GM12878 (cell line): ENCODE results near the gene SLC2A9. TPM values are rescaled to one million over a fixed set of nuclear protein-coding genes. Genes with fewer than 3 reads are reported as not detected.

Experiments used
- ATAC-seq: fragments of 200-7000 bp; cut with Tn5 transposase; 3 replicates; pipeline ENCODE4 v1.9.1; 2020; ENCODE audit warnings: mild to moderate bottlenecking, moderate library complexity
- BruUV-seq: library from RNA; stranded (reverse); fragments of 400-500 nt; replicated peaks from 2 replicates; lab custom pipeline; 2021; lab: Mats Ljungman, UMichigan
- CTCF ChIA-PET: fragments of 300-600 bp; sonication (Branson Sonifier 250); formaldehyde crosslinking; extraction: SDS; loops from one replicate; lab custom pipeline; 2021; ENCODE audit warnings: inconsistent platforms; lab: Yijun Ruan, JAX
- POLR2A ChIA-PET: fragments of 350-600 bp; formaldehyde crosslinking; extraction: SDS; loops from one replicate; lab custom pipeline; 2021; ENCODE audit warnings: inconsistent platforms; lab: Charles Lee
- RAD21 ChIA-PET: fragments of 300-600 bp; sonication (Branson Sonifier 250); formaldehyde crosslinking; loops from one replicate; lab custom pipeline; 2023; ENCODE audit warnings: antibody characterized with exemption; ENCODE audit not compliant: unreplicated experiment; lab: Charles Lee
- SMC1A ChIA-PET: fragments of 300-600 bp; sonication (Branson Sonifier 250); formaldehyde crosslinking; loops from one replicate; lab custom pipeline; 2023; ENCODE audit not compliant: unreplicated experiment, uncharacterized antibody; lab: Charles Lee
- DNase-seq: peaks from one replicate; pipeline ENCODE4 v3.0.0-alpha.2; 2011; ENCODE audit warnings: low read depth, low spot score
- FAIRE-seq: peaks from 3 replicates; lab custom pipeline; 2011; peaks lifted over from hg19 to GRCh38; lab: Jason Lieb, UNC
- H2AFZ ChIP-seq: 2 replicates; pipeline ENCODE4 v1.6.0; 2011; ENCODE audit warnings: low read depth, low read length, control low read depth; ENCODE audit not compliant: control insufficient read depth
- H3K27ac ChIP-seq: 2 replicates; pipeline ENCODE4 v1.5.1; 2011; ENCODE audit warnings: control low read depth; ENCODE audit not compliant: control insufficient read depth, insufficient read depth
- H3K27me3 ChIP-seq, 2 experiments: replicated peaks in 1 of 2; 2 replicates each; pipeline versions ENCODE4 v1.6.0 to v1.6.1; 2011; ENCODE audit warnings: low read length in 1 of 2; ENCODE audit not compliant: control insufficient read depth in 2 of 2, insufficient read depth in 2 of 2
- H3K36me3 ChIP-seq, 2 experiments: 2 replicates each; pipeline ENCODE4 v1.5.1; 2011; ENCODE audit warnings: low read length in 1 of 2; ENCODE audit not compliant: control insufficient read depth in 2 of 2, insufficient read depth in 2 of 2
- H3K4me1 ChIP-seq: 2 replicates; pipeline ENCODE4 v1.6.1; 2011; ENCODE audit warnings: mild to moderate bottlenecking, low read length, moderate library complexity, mixed read lengths; ENCODE audit not compliant: control insufficient read depth, insufficient read depth
- H3K4me2 ChIP-seq: 2 replicates; pipeline ENCODE4 v1.6.0; 2011; ENCODE audit warnings: control low read depth; ENCODE audit not compliant: control insufficient read depth, insufficient read depth
- H3K4me3 ChIP-seq: fragments of 200-600 bp; sonication (generic); 2 replicates; pipeline ENCODE4 v1.5.1; 2016
- H3K79me2 ChIP-seq: 2 replicates; pipeline ENCODE4 v1.6.0; 2011; ENCODE audit warnings: low read length; ENCODE audit not compliant: control insufficient read depth, insufficient read depth
- H3K9ac ChIP-seq: 2 replicates; pipeline ENCODE4 v1.8.0; 2011; ENCODE audit warnings: low read length, control low read depth, mixed read lengths; ENCODE audit not compliant: control insufficient read depth, insufficient read depth
- H3K9me3 ChIP-seq: replicated peaks from 3 replicates; pipeline ENCODE4 v1.5.1; 2011; ENCODE audit warnings: mild to moderate bottlenecking, low read length; ENCODE audit not compliant: control insufficient read depth, insufficient read depth
- H4K20me1 ChIP-seq: 2 replicates; pipeline ENCODE4 v1.6.0; 2011; ENCODE audit not compliant: control insufficient read depth, insufficient read depth
- CREB1 ChIP-seq: IDR thresholded peaks from 2 replicates; pipeline ENCODE4 v1.6.1; 2012; ENCODE audit warnings: low read depth, mild to moderate bottlenecking, inconsistent platforms
- CTCF ChIP-seq, 3 experiments: IDR thresholded peaks in 2 of 3; conservative IDR thresholded peaks in 1 of 3; 2 replicates each; pipeline ENCODE4 v1.5.1; 2011; ENCODE audit warnings: low read depth in 3 of 3, low read length in 3 of 3, mild to moderate bottlenecking in 3 of 3, control low read depth in 2 of 3, moderate library complexity in 2 of 3, inconsistent platforms in 1 of 3, mixed read lengths in 1 of 3; ENCODE audit not compliant: control insufficient read depth in 2 of 3, insufficient read depth in 1 of 3; ENCODE audit errors: extremely low read depth in 1 of 3
- ESRRA ChIP-seq: IDR thresholded peaks from 2 replicates; pipeline ENCODE4 v1.6.1; 2012; ENCODE audit warnings: mild to moderate bottlenecking, low read length, improper control_type of control experiment
- MEF2A ChIP-seq: IDR thresholded peaks from 2 replicates; pipeline ENCODE4 v1.6.1; 2011; ENCODE audit warnings: low read depth, mild to moderate bottlenecking, low read length, moderate library complexity; ENCODE audit not compliant: insufficient read depth
- MEF2B ChIP-seq: fragments of 450-650 bp; IDR thresholded peaks from 2 replicates; pipeline ENCODE4 v1.6.1; 2018; ENCODE audit warnings: mild to moderate bottlenecking, moderate library complexity; ENCODE audit not compliant: partially characterized antibody, poor library complexity, severe bottlenecking
- PAX5 ChIP-seq: IDR thresholded peaks from 2 replicates; pipeline ENCODE4 v1.6.1; 2011; ENCODE audit warnings: low read depth, low read length, borderline replicate concordance
- SRF ChIP-seq, 2 experiments: IDR thresholded peaks; 2 replicates each; pipeline ENCODE4 v1.6.1; 2011; ENCODE audit warnings: low read depth in 2 of 2, low read length in 2 of 2, mild to moderate bottlenecking in 1 of 2, moderate library complexity in 1 of 2
- ZNF24 ChIP-seq: fragments of 450-650 bp; IDR thresholded peaks from 2 replicates; pipeline ENCODE4 v1.6.1; 2017; ENCODE audit warnings: antibody characterized with exemption, mild to moderate bottlenecking
- WGBS: methylation state at CpG from one replicate; pipeline ENCODE4 v1.1.6; 2016; ENCODE audit warnings: low lambda C conversion rate; ENCODE audit not compliant: insufficient replicate concordance, insufficient coverage; ENCODE audit errors: missing lambda C conversion rate; 5-methylcytosine and 5-hydroxymethylcytosine counted together
- in situ Hi-C: fragments of 300-500 bp; cut with MboI; formaldehyde crosslinking; loops from 9 replicates; pipeline ENCODE4 v1.14.3; 2018; ENCODE audit warnings: mixed read lengths
- intact Hi-C: fragments of 100-400 bp; cut with micrococcal nuclease; formaldehyde crosslinking; loops from one replicate; pipeline ENCODE4 v1.14.2; 2022; ENCODE audit not compliant: unreplicated experiment
- polyA plus RNA-seq, 11 experiments: library from polyadenylated mRNA; depleted of rRNA in 4 of 11; unstranded in 6 of 11; stranded (reverse) in 5 of 11; fragments of >200 nt; fragmentation: Nextera tagmentation in 4 of 11; fragmentation: Illumina TruSeq in 1 of 11; extraction: Ambion mirVana in 4 of 11; extraction: Trizol in 1 of 11; gene quantifications; 1 replicate in 1 of 11; 2 replicates in 10 of 11; pipeline versions ENCODE4 v1.2.1 to v1.2.3, GENCODE V29; 2011 to 2016; ENCODE audit warnings: inconsistent platforms in 2 of 11, missing spikeins in 2 of 11, low read depth in 1 of 11
- total RNA-seq, 4 experiments: library from RNA; depleted of rRNA in 3 of 4; stranded (reverse); fragments of >200 nt in 3 of 4; fragmentation: Illumina TruSeq in 1 of 4; extraction: Trizol in 1 of 4; gene quantifications; 2 replicates each; pipeline versions ENCODE4 v1.2.1 to v1.2.3, GENCODE V29; 2013 to 2021
- TF ChIP-seq, protein P1 (sequence below): IDR thresholded peaks from 2 replicates; pipeline ENCODE4 v1.6.1; 2012; ENCODE audit warnings: low read depth, low read length, improper control_type of control experiment

Gene SLC2A9
- total and polyA plus RNA-seq, 10 of the 15 experiments (the other 5 are each of a cell fraction or from before 2014, with no cell fraction given) = 0.28 to 2.8 (median 1.2) TPM

DNA sequence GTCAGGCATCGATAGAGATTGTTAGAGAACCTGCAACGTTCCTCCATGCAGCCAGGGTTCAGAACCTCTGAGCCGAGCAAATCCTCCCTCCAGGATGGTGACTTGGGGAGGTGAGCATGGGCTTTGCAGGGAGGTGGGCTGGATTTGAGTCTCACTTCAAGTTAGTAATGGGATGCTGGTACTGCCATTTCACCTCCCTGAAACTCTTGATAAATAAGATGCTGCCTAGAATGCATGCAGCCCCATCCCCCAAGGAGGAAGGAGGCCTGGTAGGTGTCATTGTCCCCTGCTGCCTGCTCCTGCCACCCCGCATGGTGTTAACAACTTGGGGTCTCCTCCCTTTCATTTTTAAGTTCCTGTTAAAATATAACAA, 35.7 kb upstream of the SLC2A9 start:
- Histone ChIP-seq H3K9me3 (no peaks in the 10 kb centered on the region), H3K27me3 (no peaks in the 10 kb centered on the region), H3K9ac (no peak overlapping the region), H3K4me2 (no peak overlapping the region), H4K20me1 (no peaks in the 10 kb centered on the region), H2AFZ (no peak overlapping the region), H3K27ac (no peak overlapping the region), H3K36me3 (no peaks in the 10 kb centered on the region), H3K4me1 (no peaks in the 10 kb centered on the region), H3K4me3 (no peak overlapping the region), H3K79me2 (no peaks in the 10 kb centered on the region)
- ATAC-seq (no peak), FAIRE-seq (no peak), DNase-seq (no peak)
- TF ChIP-seq MEF2A (no peak), MEF2B (no peak), PAX5 (no peak), CTCF (IDR thresholded peaks at IDR 0.05 in 2 of 3, conservative IDR thresholded peaks at IDR 0.05 in 1 of 3; ENCODE audit: control insufficient read depth in 2 of 3, extremely low read depth in 1 of 3, insufficient read depth in 1 of 3, low read depth in 3 of 3, low read length in 3 of 3) (no peak), ESRRA (no peak), SRF (IDR thresholded peaks at IDR 0.05; ENCODE audit: low read depth in 2 of 2, low read length in 2 of 2) (no peak), CREB1 (no peak), ZNF24 (no peak)
- TF ChIP-seq, protein P1, sequence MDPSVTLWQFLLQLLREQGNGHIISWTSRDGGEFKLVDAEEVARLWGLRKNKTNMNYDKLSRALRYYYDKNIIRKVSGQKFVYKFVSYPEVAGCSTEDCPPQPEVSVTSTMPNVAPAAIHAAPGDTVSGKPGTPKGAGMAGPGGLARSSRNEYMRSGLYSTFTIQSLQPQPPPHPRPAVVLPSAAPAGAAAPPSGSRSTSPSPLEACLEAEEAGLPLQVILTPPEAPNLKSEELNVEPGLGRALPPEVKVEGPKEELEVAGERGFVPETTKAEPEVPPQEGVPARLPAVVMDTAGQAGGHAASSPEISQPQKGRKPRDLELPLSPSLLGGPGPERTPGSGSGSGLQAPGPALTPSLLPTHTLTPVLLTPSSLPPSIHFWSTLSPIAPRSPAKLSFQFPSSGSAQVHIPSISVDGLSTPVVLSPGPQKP = no peak
- intact Hi-C loops (no loop called here), in situ Hi-C loops (no loop called here)
- ChIA-PET POLR2A (interaction anchor here (0.7 kb wide), 1 partner anchor 513 kb away, joined by 4 read pairs; no protein-coding TSS in a partner anchor), SMC1A (no interaction called here), CTCF (no interaction called here), RAD21 (no interaction called here)
- WGBS = 92% methylated on average over 4 of the region's 4 CpGs
- no TSS peak for BruUV-seq
